ENCODE results near the gene PRKAR2A.
"Not testable (repeated sequence)": the region's sequence is repeated elsewhere in the genome, so short reads cannot be mapped to it uniquely, and the experiment has no call there.

The PRKAR2A gene

GRCh38 chr3:48733752-48734518 lies 113.7 kb downstream of the PRKAR2A start:
- DNase-seq (ENCODE audit: low spot score): not testable (repeated sequence)

- no peak for DNase-seq (ENCODE audit: low spot score)
Observed at GRCh38 chr3:48727511-48727910, 120.2 kb downstream of the PRKAR2A start.

GRCh38 chr3:48725185-48725855 lies 122.4 kb downstream of the PRKAR2A start:
- not testable (repeated sequence) for DNase-seq (ENCODE audit: low spot score)

- no peak for DNase-seq (ENCODE audit: low spot score)
Observed at GRCh38 chr3:48723725-48724124, 123.9 kb downstream of the PRKAR2A start.

- not testable (repeated sequence) for DNase-seq (ENCODE audit: low spot score)
Observed at GRCh38 chr3:48723293-48723692, 124.4 kb downstream of the PRKAR2A start.

- peak; percentile 97 for DNase-seq (ENCODE audit: low spot score)
Observed at GRCh38 chr3:48716982-48717746, 130.5 kb downstream of the PRKAR2A start, which contains the start of gene IP6K2. IP6K2 (minus strand) TSS chr3:48717221; CDS start chr3:48695291, 21,930 bp downstream.

- peak; percentile 26 for DNase-seq (ENCODE audit: low spot score)
Observed at GRCh38 chr3:48716508-48716981, 131.1 kb downstream of the PRKAR2A start.

- no peak for DNase-seq (ENCODE audit: low spot score)
Observed at GRCh38 chr3:48715174-48715800, 132.4 kb downstream of the PRKAR2A start.

- DNase-seq (ENCODE audit: low spot score): no peak
Observed at GRCh38 chr3:48711727-48712126, 135.9 kb downstream of the PRKAR2A start.

- no peak for DNase-seq (ENCODE audit: low spot score)
Observed at GRCh38 chr3:48709051-48709461, 138.6 kb downstream of the PRKAR2A start.

- no peak for DNase-seq (ENCODE audit: low spot score)
Observed at GRCh38 chr3:48708481-48708889, 139.2 kb downstream of the PRKAR2A start.

GRCh38 chr3:48707157-48707556 lies 140.5 kb downstream of the PRKAR2A start:
- no peak for DNase-seq (ENCODE audit: low spot score)

- no peak for DNase-seq (ENCODE audit: low spot score)
Observed at GRCh38 chr3:48702320-48702920, 145.3 kb downstream of the PRKAR2A start.

GRCh38 chr3:48700731-48701405 lies 146.8 kb downstream of the PRKAR2A start:
- DNase-seq (ENCODE audit: low spot score): no peak

- DNase-seq (ENCODE audit: low spot score): no peak
Observed at GRCh38 chr3:48698891-48699290, 148.8 kb downstream of the PRKAR2A start.

- DNase-seq (ENCODE audit: low spot score): no peak
Observed at GRCh38 chr3:48697952-48698351, 149.7 kb downstream of the PRKAR2A start.

- DNase-seq (ENCODE audit: low spot score): no peak
Observed at GRCh38 chr3:48696601-48697000, 151.1 kb downstream of the PRKAR2A start.

All from SK-N-DZ (cell line).